GM21367 (cell line): Measurements from ENCODE around the gene ATP5F1A.
"Not testable (repeated sequence)": the region's sequence is repeated elsewhere in the genome, so short reads cannot be mapped to it uniquely, and the experiment has no call there.

ENCODE experiments used
- ATAC-seq: cut with Tn5 transposase; IDR thresholded peaks from one replicate; pipeline ENCODE4 v1.9.1; 2021; ENCODE audit not compliant: unreplicated experiment

Gene ATP5F1A

DNA sequence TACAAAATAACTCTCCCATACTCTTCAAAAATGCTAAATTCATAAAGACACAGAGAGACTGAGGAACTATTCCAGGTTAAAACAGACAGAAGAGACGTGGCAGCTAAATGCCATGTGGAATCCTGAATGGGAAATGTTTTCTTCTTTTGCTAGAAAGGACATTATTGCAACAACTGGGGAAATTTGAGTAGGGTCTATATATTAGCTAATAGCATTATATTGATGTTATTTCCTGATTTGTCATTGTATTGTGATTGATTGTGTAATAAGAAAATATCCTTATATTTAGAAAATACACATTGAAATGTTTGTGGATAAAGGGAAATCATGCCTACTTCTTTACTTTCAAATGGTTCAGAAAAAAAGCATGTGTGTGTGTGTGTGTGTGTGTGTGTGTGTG is 49.5 kb downstream of the ATP5F1A start:
- no peak for ATAC-seq

DNA sequence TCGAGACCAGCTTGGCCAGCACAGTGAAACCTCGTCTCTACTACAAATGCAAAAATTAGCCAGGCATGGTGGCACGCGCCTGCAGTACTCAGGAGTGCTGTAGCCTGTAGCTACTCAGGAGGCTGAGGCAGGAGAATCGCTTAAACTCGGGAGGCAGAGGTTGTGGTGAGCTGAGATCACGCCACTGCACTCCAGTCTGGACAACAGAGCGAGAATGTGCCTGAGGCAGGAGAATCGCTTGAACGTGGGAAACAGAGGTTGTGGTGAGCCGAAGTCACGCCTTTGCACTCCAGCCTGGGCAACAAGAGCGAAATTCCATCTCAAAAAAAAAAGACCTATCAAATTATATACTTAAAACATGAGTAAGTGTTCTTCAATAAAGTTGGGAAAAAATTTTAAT is 50.7 kb downstream of the ATP5F1A start:
- ATAC-seq, result not testable (repeated sequence)

DNA sequence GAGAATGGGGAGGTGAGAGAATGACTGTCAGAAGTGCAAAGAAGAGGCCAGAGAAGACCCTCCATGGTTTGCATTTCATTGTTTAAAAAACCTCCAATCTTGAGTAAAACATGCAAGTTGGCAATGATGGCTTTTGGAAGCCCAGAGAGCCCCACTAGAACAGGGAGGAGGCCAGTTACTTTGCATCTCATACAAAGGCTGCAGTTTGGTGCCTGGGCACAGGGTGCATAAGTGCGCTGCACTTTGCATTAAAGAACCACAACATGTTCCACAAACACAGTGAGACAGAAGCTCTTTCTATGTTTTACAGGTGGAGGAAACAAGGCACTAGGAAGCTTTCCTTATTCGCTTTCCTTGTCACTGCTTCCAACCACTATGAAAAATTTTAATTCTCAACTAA is 51.4 kb downstream of the ATP5F1A start:
- ATAC-seq, result no peak

DNA sequence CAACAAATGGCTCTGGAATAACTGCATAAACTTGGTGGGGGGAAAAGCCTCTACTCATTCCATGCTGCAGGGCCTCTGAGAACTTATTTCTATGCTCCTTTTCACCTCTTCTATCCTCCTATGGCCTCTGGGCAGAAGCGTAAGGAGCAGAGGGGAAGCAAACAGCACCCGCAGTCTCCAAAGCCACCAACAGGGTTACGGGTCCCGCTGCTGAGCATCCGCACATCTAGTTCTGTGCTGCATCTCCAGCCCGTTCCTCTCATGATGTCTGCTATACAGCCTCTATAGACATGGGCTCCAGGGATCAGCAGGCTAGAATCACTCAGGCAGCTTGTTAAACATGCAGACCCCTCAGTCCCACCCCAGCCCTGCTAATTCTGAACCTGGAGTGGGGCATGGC is 52.0 kb downstream of the ATP5F1A start:
- no peak for ATAC-seq

DNA sequence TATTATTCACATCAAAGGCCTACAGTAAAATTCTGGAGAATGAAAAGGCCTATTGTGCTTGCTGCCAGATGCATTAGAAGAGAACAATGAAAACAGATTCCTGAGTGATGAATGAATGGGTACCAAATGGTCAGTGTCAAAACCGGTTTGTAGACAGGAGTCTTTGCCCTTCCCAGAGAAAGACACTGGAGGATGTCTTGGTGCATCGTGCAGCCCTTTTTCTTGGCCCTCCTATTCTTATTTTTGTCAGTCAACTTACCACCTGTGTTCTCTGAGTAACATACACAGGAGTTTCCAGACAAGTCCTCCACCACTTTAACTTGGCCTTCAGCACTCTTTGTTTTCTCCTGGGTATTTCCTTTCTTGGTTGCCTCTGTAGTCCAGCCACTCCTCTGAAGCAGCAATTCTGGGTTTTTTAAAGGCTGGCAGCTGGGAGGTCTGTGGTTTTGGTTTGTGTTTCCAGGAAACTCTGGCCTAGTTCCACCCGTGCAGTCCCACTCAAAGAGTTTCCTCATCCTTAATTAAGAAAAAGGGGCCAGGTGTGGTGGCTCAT is 55.4 kb downstream of the ATP5F1A start:
- no peak for ATAC-seq

DNA sequence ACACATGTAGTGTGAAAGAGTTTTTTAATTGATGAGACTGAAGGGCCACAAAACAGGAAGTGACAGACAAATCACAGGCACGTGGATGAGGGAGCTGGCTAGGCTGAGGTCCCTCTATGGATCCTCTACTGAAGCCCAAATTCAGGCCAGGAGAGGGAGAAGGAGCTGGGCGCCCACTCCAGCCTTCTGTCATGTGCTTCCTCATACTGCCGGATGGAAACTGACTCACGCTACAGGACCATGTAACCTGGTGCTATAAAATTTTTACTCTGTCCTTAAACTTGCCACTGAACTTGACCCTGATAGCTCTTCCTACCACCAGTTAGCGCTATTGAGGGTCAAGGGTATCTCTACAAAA is 57.4 kb downstream of the ATP5F1A start:
- no peak for ATAC-seq

DNA sequence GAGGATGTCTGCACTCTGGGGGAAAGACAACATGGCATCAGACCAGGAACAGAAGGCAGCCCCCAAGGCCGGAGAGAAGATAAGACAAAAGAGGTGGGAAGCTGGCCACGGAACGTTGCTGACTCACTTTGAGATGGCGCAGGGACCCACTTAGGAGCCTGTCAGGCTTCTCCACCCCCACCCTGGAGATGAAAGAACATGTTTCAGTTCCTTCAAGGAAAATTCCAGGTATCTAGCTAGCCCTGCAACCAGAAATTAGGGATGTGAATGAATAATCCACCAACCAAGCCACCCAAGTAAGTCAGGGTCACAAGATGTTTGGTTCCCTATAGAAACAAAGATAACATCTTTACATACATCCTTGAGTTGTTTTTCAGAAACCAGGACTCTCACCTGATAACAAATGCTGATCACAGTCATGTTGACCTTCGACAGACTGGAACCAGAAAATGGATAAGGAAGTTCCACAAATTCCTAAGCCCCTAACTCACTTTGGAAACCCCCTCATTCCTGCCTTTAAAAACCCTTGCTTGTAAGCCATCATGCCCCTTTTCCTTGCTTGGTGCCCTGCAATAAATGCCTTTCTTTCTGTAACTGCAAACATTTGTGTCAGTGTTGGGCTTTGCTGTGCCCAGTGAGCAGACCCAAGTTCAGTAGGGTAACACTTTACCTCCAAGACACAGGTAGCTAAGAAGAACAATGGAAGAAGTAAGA is 57.9 kb downstream of the ATP5F1A start:
- ATAC-seq, result no peak

DNA sequence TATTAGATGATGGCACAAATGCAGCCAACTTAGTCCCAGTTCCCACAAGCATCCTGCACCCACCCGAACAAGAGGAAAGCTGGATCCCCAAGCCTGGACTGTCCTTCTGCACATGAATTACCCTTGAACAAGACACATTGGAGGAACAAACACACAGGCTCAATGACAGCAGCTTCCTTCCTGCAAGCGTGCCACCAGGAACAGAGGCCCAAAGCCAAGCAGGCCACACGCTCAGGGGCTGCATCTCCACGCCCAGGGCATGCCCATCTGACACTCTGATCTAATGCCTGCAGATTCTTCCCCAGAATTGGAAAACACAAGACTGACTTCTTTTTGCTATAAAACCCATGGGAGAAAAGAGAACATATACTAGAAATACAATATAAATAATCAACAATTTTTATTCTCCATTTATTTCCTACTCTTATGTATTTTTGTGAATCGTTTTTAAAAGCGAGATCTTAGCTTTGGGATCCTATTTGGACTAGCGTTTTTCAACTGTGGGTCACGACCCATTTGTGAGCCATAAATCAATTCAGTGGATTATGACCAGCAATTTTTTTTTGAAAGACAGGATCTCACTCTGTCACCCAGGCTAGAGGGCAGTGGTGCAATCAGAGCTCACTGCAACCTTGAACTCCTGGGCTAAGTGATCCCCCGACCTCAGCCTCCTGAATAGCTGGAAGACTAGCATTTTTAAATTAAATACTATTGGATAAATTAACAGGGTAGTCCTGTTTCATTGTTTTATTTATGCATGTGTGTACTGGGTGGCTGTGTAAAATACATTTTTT is 60.4 kb downstream of the ATP5F1A start:
- no peak for ATAC-seq

DNA sequence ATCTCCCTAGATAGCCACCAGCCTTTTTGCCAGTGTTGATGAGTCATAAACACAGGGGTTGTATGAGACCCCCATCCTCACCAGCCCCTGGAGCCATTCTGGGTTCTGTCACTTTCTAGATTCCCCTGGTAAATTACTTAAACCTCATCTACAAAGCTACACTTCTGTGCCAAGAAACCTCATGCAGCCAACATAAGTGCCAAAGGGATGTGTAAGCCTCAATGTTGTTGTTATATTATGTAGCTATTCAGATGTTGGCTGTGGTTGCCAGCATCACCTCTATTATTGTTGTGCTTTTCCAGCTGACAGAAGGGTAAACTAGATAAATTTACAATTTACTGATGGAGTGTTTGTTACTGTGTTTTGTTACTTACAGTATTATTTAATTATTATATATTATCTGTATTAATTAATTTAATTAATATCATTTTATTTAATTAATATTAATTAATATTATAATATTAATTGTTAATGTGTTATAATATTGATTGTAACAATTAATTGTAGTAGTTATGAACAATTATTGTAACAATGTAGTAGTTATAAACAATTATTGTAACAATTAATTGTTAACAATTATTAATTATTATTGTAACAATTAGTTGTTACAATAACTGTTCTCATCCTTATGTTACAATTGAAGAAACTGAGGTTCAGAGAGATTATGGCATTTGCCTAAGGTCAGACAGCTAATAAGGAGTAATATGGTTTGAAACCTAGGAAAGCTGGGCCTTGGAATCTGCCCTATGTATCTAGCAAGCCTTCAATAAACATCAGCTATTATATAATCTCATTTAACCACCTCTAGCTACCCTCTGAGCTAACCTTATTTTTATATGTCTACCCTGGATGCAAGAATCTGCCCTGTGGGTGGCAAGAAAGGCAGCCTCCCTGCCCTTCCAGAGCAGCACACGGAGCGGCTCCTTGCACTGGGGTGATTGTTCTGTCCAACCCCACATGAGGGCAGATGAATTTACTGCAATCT is 62.1 kb downstream of the ATP5F1A start:
- no peak for ATAC-seq

DNA sequence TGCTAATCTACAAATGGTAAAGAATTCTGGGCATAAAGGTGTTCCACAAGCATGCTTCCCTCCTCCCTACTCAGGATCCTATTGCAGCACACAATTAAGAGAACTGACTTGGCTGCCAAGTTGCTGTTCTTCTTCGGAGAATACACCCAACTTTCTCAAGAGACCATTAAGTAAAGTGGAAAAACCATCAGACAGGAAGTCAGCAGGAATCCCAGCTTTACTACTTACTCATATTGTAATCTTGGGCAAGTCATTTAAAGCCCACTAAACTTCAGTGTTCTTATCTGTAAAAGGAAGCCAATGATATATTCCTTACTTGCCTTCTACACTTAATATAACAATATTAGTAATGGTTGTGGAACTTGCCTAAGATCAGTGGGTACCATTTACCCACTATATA is 63.9 kb downstream of the ATP5F1A start:
- no peak for ATAC-seq

DNA sequence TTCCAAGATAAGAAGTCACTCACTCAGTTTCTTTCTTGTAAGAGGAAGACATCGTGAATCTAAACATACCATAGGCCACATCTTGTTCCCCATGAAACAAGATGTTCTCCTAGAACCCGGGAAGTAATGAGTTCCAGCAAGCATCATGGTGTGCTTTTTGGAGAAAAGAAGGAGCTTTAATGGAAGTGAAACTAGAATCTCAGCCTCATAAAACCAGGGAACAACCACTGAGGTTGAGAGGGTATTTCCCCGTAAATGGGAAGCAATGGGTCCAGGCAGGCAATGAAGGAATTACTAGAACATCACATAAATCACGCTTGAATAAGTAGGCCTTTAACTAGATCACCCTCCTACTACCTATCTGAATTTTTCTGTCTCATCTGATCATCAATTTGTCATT is 66.4 kb downstream of the ATP5F1A start:
- ATAC-seq, result no peak
